Activated naive CD4-positive, alpha-beta T cell (primary cell): ENCODE data around the gene IDUA.

ENCODE experiments used
- DNase-seq, 4 experiments: peaks; one replicate each; lab custom pipeline; 2025; lab: John Stamatoyannopoulos, UW

The IDUA gene

DNA sequence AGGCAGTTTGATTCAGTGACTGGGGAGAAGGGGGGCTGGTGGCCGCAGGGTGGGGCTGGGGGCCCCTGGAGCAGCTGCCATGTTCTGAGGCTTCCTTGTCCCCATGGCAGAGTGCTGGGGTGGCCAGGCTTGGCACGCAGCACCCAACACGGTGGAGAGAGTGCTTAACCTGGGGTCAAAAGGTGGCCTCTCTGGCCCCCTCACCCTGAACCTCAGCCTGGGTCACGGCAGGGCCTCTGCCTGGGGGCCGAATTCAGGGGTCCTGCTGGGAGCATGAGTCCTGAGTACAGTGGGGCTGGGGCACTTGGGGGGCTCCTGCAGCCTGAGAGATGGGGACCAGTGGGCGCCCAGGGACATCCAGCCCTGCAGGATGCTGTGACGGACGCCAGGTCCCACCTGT is 44.5 kb downstream of the IDUA start:
- DNase-seq = no peak

GRCh38 chr4:1031956-1032795 is 45.3 kb downstream of the IDUA start:
- no peak for DNase-seq

GRCh38 chr4:1032861-1033260 is 46.0 kb downstream of the IDUA start:
- no peak for DNase-seq

DNA sequence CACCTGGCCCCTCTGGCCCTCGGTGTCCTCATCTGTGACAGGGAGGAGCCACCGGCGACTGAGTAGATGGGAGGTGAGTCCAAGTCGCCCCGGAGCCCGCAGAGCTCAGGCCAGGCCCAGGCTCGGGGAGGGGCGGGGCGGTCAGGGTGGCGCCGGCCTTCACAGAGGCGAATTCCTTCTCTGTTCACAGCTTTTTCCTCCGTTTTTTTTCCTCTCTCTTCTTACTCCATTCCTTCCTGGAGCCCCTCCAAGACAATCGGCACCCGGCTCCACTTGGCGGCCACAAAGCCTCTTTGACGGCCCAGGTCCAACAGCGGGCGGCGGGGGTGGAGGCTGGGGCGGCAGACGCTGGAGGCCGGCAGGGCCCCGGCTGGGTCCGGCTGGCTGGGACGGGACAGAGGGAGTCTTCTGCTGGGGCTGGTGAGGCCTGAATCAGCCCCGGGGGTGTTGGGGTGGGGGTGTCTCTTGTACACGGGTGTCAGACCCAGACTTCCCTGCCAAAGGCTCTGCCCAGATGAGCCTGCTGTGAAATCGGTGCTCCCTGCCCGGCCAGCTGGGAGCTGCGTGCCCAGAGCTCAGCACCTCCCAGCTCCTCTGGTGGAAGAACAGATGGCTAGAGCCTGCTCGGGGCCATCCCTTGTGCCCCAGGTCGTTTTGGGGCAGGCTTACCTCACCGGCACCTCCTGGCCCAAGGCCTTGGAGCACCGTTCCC is 47.2 kb downstream of the IDUA start:
- no peak for DNase-seq

- DNase-seq = no peak
These were observed 48.7 kb downstream of the IDUA start for GRCh38 chr4:1035510-1035909.

- DNase-seq = no peak
These were observed 49.3 kb downstream of the IDUA start for GRCh38 chr4:1036095-1036494.

GRCh38 chr4:1036976-1037810 is 50.3 kb downstream of the IDUA start:
- no peak for DNase-seq

GRCh38 chr4:1038948-1039492 is 52.2 kb downstream of the IDUA start:
- no peak for DNase-seq

- no peak for DNase-seq
These were observed 52.9 kb downstream of the IDUA start for GRCh38 chr4:1039493-1040343.

- no peak for DNase-seq
These were observed 53.7 kb downstream of the IDUA start for GRCh38 chr4:1040344-1041146.

DNA sequence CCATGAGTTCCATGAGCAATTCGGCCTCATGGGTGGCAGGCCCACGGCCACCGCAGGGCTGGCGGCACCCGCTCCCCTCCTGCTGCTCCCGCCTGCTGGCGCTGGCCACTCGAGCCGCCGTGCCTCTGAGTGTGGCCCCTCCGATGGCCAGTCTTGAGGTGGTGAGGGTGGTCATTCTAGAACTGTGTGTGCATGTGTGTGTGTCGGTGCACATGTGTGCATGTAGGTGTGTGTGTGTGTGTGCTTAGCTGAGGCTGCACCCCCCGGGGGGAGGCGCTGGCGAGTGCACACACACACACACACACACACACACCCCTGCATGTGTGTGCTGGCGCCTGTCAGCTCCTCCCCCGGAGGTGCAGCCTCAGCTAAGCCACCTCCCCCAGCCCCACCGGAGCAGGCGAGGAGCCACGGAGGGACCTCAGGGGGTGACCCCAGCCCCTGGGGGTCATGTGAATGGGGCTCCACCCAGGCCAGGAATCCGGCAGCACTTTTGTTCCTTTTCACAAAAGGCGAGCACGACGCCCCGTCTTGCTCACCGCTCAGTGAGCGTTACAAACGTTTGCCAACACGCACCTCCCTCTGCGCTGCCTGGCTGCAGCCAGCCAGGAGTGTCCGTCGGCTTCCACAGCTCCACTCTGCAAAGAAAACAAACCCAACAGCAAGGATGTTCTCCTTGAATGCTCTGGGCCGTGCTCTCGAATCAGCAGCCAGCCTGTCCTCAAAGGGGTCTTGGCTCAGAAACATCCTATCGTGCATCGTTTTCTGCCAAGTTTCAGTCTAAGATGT is 54.5 kb downstream of the IDUA start:
- DNase-seq = no peak

GRCh38 chr4:1041936-1042330 is 55.1 kb downstream of the IDUA start:
- DNase-seq = no peak

- no peak for DNase-seq
These were observed 55.7 kb downstream of the IDUA start for GRCh38 chr4:1042352-1043055.

GRCh38 chr4:1043162-1043561 is 56.3 kb downstream of the IDUA start:
- no peak for DNase-seq

GRCh38 chr4:1043651-1044468 is 57.0 kb downstream of the IDUA start:
- DNase-seq = no peak

- no peak for DNase-seq
These were observed 57.8 kb downstream of the IDUA start for GRCh38 chr4:1044469-1045192.

- no peak for DNase-seq
These were observed 58.4 kb downstream of the IDUA start for GRCh38 chr4:1045193-1045594.
